Mesendoderm (in vitro differentiated cells): ENCODE data around the gene IFNGR2. TPM values are rescaled to one million over a fixed set of nuclear protein-coding genes. Genes with fewer than 3 reads are reported as not detected.
A peak's percentile ranks its signal among the peaks of the same experiment; 100 is the strongest.

Experiments
- DNase-seq: peaks from one replicate; pipeline ENCODE4 v3.0.0; 2013
- H2AK5ac ChIP-seq: 2 replicates; pipeline ENCODE4 v1.6.1; 2013; ENCODE audit warnings: low read length, inconsistent platforms
- H2BK120ac ChIP-seq: 2 replicates; pipeline ENCODE4 v1.6.1; 2013; ENCODE audit warnings: low read depth, mild to moderate bottlenecking, low read length, moderate library complexity, mixed read lengths
- H2BK15ac ChIP-seq: replicated peaks from 2 replicates; pipeline ENCODE4 v1.6.1; 2013; ENCODE audit warnings: low read depth, mild to moderate bottlenecking, moderate library complexity
- H2BK5ac ChIP-seq: 2 replicates; pipeline ENCODE4 v1.6.1; 2013; ENCODE audit warnings: low read length, inconsistent platforms
- H3K18ac ChIP-seq: 2 replicates; pipeline ENCODE4 v1.6.1; 2013; ENCODE audit warnings: mild to moderate bottlenecking, low read length, mixed read lengths
- H3K23ac ChIP-seq: one replicate; pipeline ENCODE4 v1.6.1; 2013; ENCODE audit warnings: low read length
- H3K27ac ChIP-seq: 2 replicates; pipeline ENCODE4 v1.5.1; 2013; ENCODE audit warnings: low read depth, mild to moderate bottlenecking, inconsistent platforms, low read length, moderate library complexity
- H3K27me3 ChIP-seq: 2 replicates; pipeline ENCODE4 v1.6.1; 2013; ENCODE audit warnings: low read length, control low read depth, mild to moderate bottlenecking, inconsistent platforms; ENCODE audit not compliant: insufficient read depth, poor library complexity
- H3K36me3 ChIP-seq: 2 replicates; pipeline ENCODE4 v1.6.1; 2013; ENCODE audit warnings: low read length, inconsistent platforms; ENCODE audit not compliant: control insufficient read depth, insufficient read depth
- H3K4ac ChIP-seq: one replicate; pipeline ENCODE4 v1.6.1; 2013; ENCODE audit warnings: low read depth, mild to moderate bottlenecking, low read length, moderate library complexity
- H3K4me1 ChIP-seq: 2 replicates; pipeline ENCODE4 v1.6.1; 2013; ENCODE audit warnings: low read depth, low read length, inconsistent platforms; ENCODE audit not compliant: control insufficient read depth
- H3K4me2 ChIP-seq: 2 replicates; pipeline ENCODE4 v1.6.1; 2013; ENCODE audit warnings: low read length
- H3K4me3 ChIP-seq: 2 replicates; pipeline ENCODE4 v1.5.1; 2013; ENCODE audit warnings: mild to moderate bottlenecking, low read length
- H3K56ac ChIP-seq: one replicate; pipeline ENCODE4 v1.6.1; 2013; ENCODE audit warnings: low read length
- H3K79me1 ChIP-seq: 2 replicates; pipeline ENCODE4 v1.6.1; 2013; ENCODE audit warnings: low read length, inconsistent platforms
- H3K79me2 ChIP-seq: 2 replicates; pipeline ENCODE4 v1.6.1; 2013; ENCODE audit warnings: mild to moderate bottlenecking, low read length; ENCODE audit not compliant: control insufficient read depth, insufficient read depth
- H3K9ac ChIP-seq: 2 replicates; pipeline ENCODE4 v1.6.1; 2013; ENCODE audit warnings: low read length, inconsistent platforms
- H4K5ac ChIP-seq: one replicate; pipeline ENCODE4 v1.6.1; 2013; ENCODE audit warnings: low read length
- H4K8ac ChIP-seq: one replicate; pipeline ENCODE4 v1.6.1; 2013; ENCODE audit warnings: low read depth, mild to moderate bottlenecking, control low read depth, low read length, moderate library complexity
- WGBS: extraction: QIAGEN DNeasy Blood & Tissue Kit; methylation state at CpG from one replicate; pipeline ENCODE4 v1.1.7; 2013; ENCODE audit warnings: low lambda C conversion rate, missing lambda C conversion rate; ENCODE audit not compliant: insufficient coverage; ENCODE audit errors: extremely low coverage; 5-methylcytosine and 5-hydroxymethylcytosine counted together
- polyA plus RNA-seq, 2 experiments: library from polyadenylated mRNA; stranded (reverse); fragments of 200-250 nt; gene quantifications; one replicate each; pipeline ENCODE4 v1.2.3, GENCODE V29; 2013

Gene IFNGR2
- polyA plus RNA-seq (2013, experiment 1 of 2), result 26.1 TPM
- polyA plus RNA-seq (2013, experiment 2 of 2), result 27.0 TPM

- no CpG with 5 or more reads among the region's 89 CpGs for WGBS
- Histone ChIP-seq H3K9ac (peak within 1 kb of the TSS; percentile 90), H2BK15ac (peak within 1 kb of the TSS; percentile 86), H3K4me3 (peak within 1 kb of the TSS; percentile 74), H3K27ac (peak within 1 kb of the TSS; percentile 59), H3K27me3 (no peaks in the 10 kb centered on the region), H4K8ac (peak within 1 kb of the TSS; percentile 99), H3K4me1 (peaks cover 2% of the 10 kb centered on the region), H3K4me2 (peak within 1 kb of the TSS; percentile 98), H2BK5ac (no peak within 1 kb of the TSS), H4K5ac (no peak within 1 kb of the TSS), H3K4ac (peak within 1 kb of the TSS; percentile 99), H3K23ac (no peak within 1 kb of the TSS), H2BK120ac (peak within 1 kb of the TSS; percentile 78), H3K56ac (peak within 1 kb of the TSS; percentile 91), H3K18ac (peak within 1 kb of the TSS; percentile 94), H2AK5ac (no peak within 1 kb of the TSS), H3K79me2 (peaks cover 25% of the 10 kb centered on the region), H3K36me3 (no peaks in the 10 kb centered on the region), H3K79me1 (peaks cover 12% of the 10 kb centered on the region)
- DNase-seq, result no peak
Observed at GRCh38 chr21:33403128-33403785, at the start of gene IFNGR2. Gene IFNGR2, plus strand, starts transcription at chr21:33403413. Its CDS starts 131 bp downstream, at chr21:33403544.

- H3K79me2 ChIP-seq, result no peaks in the 10 kb centered on the region
- H2BK15ac ChIP-seq, result no peak overlapping the region
- no peak overlapping the region for H3K4me2 ChIP-seq
- no peak overlapping the region for H2BK5ac ChIP-seq
- no peak overlapping the region for H4K5ac ChIP-seq
- DNase-seq, result no peak
- H3K18ac ChIP-seq, result no peak overlapping the region
- H2BK120ac ChIP-seq, result no peak overlapping the region
- no peak overlapping the region for H4K8ac ChIP-seq
- no peak overlapping the region for H3K4ac ChIP-seq
- H3K79me1 ChIP-seq, result no peaks in the 10 kb centered on the region
- H3K4me1 ChIP-seq, result no peaks in the 10 kb centered on the region
- H3K56ac ChIP-seq, result no peak overlapping the region
- H3K4me3 ChIP-seq, result no peak overlapping the region
- no peak overlapping the region for H3K27ac ChIP-seq
- H3K9ac ChIP-seq, result no peak overlapping the region
- peaks cover 2% of the 10 kb centered on the region for H3K36me3 ChIP-seq
- H2AK5ac ChIP-seq, result no peak overlapping the region
- no peaks in the 10 kb centered on the region for H3K27me3 ChIP-seq
- no peak overlapping the region for H3K23ac ChIP-seq
- WGBS, result no CpG with 5 or more reads among the region's 6 CpGs
Observed at GRCh38 chr21:33355355-33355754, 47.9 kb upstream of the IFNGR2 start.

- H3K36me3 ChIP-seq, result peaks cover 2% of the 10 kb centered on the region
- no peak overlapping the region for H4K5ac ChIP-seq
- no peaks in the 10 kb centered on the region for H3K27me3 ChIP-seq
- no peak overlapping the region for H3K4me2 ChIP-seq
- H4K8ac ChIP-seq, result no peak overlapping the region
- no peak overlapping the region for H2BK120ac ChIP-seq
- no peak overlapping the region for H3K4me3 ChIP-seq
- H3K79me1 ChIP-seq, result no peaks in the 10 kb centered on the region
- no peaks in the 10 kb centered on the region for H3K79me2 ChIP-seq
- H3K4me1 ChIP-seq, result no peaks in the 10 kb centered on the region
- no peak overlapping the region for H2BK5ac ChIP-seq
- no peak overlapping the region for H3K18ac ChIP-seq
- H3K23ac ChIP-seq, result no peak overlapping the region
- WGBS, result no CpG with 5 or more reads among the region's 11 CpGs
- no peak overlapping the region for H2AK5ac ChIP-seq
- no peak overlapping the region for H3K4ac ChIP-seq
- DNase-seq, result no peak
- H3K9ac ChIP-seq, result no peak overlapping the region
- no peak overlapping the region for H3K27ac ChIP-seq
- H3K56ac ChIP-seq, result no peak overlapping the region
- H2BK15ac ChIP-seq, result no peak overlapping the region
Observed at GRCh38 chr21:33355996-33356395, 47.2 kb upstream of the IFNGR2 start.

- peaks cover 2% of the 10 kb centered on the region for H3K36me3 ChIP-seq
Observed at GRCh38 chr21:33357177-33357576, 46.0 kb upstream of the IFNGR2 start.

GRCh38 chr21:33359446-33359845 lies 43.8 kb upstream of the IFNGR2 start:
- Histone ChIP-seq H3K36me3 (peaks cover 2% of the 10 kb centered on the region), H3K27me3 (no peaks in the 10 kb centered on the region), H3K18ac (no peak overlapping the region), H4K5ac (no peak overlapping the region), H2BK5ac (no peak overlapping the region), H3K4ac (no peak overlapping the region), H3K79me1 (no peaks in the 10 kb centered on the region), H2BK120ac (no peak overlapping the region), H2AK5ac (no peak overlapping the region), H2BK15ac (no peak overlapping the region), H4K8ac (no peak overlapping the region), H3K23ac (no peak overlapping the region), H3K4me2 (no peak overlapping the region), H3K9ac (no peak overlapping the region), H3K4me3 (no peak overlapping the region), H3K79me2 (no peaks in the 10 kb centered on the region), H3K27ac (no peak overlapping the region), H3K56ac (no peak overlapping the region), H3K4me1 (no peaks in the 10 kb centered on the region)
- no CpG with 5 or more reads among the region's 4 CpGs for WGBS
- DNase-seq, result no peak

More at GRCh38 chr21:33357177-33357576, 46.0 kb upstream of the IFNGR2 start:
- Histone ChIP-seq H4K8ac (no peak overlapping the region), H2BK15ac (no peak overlapping the region), H3K79me1 (no peaks in the 10 kb centered on the region), H3K79me2 (no peaks in the 10 kb centered on the region), H4K5ac (no peak overlapping the region), H3K4ac (no peak overlapping the region), H3K4me3 (no peak overlapping the region), H2AK5ac (no peak overlapping the region), H3K18ac (no peak overlapping the region), H3K23ac (no peak overlapping the region), H3K56ac (no peak overlapping the region), H3K4me2 (no peak overlapping the region), H3K4me1 (no peaks in the 10 kb centered on the region), H2BK120ac (no peak overlapping the region), H3K9ac (no peak overlapping the region), H3K27me3 (no peaks in the 10 kb centered on the region), H2BK5ac (no peak overlapping the region), H3K27ac (no peak overlapping the region)
- whole genome bisulfite sequencing, result no CpG with 5 or more reads among the region's 8 CpGs
- DNase-seq, result no peak

- no peaks in the 10 kb centered on the region for H3K27me3 ChIP-seq
- H2BK120ac ChIP-seq, result no peak overlapping the region
- H3K9ac ChIP-seq, result no peak overlapping the region
- H3K4me3 ChIP-seq, result no peak overlapping the region
- H2AK5ac ChIP-seq, result no peak overlapping the region
- H3K79me1 ChIP-seq, result no peaks in the 10 kb centered on the region
- WGBS, result no CpG with 5 or more reads among the region's 6 CpGs
- H3K23ac ChIP-seq, result no peak overlapping the region
- H3K56ac ChIP-seq, result no peak overlapping the region
- peaks cover 2% of the 10 kb centered on the region for H3K36me3 ChIP-seq
- H4K5ac ChIP-seq, result no peak overlapping the region
- H3K4ac ChIP-seq, result no peak overlapping the region
- no peak overlapping the region for H4K8ac ChIP-seq
- no peaks in the 10 kb centered on the region for H3K79me2 ChIP-seq
- no peaks in the 10 kb centered on the region for H3K4me1 ChIP-seq
- no peak overlapping the region for H3K27ac ChIP-seq
- H3K18ac ChIP-seq, result no peak overlapping the region
- no peak overlapping the region for H3K4me2 ChIP-seq
- H2BK5ac ChIP-seq, result no peak overlapping the region
- DNase-seq, result no peak
- H2BK15ac ChIP-seq, result no peak overlapping the region
Observed at GRCh38 chr21:33360281-33360680, 42.9 kb upstream of the IFNGR2 start.
